C4-2B (cell line): ENCODE results near the gene EIF5A.

Experiments
- H3K27ac ChIP-seq: fragments of 450-650 bp; 2 replicates; pipeline ENCODE4 v1.5.1; 2017
- ZFX ChIP-seq: fragments of 450-650 bp; IDR thresholded peaks from 2 replicates; pipeline ENCODE4 v1.6.1; 2017
- TF ChIP-seq, protein P1 (sequence below): fragments of 450-650 bp; conservative IDR thresholded peaks from 2 replicates; pipeline ENCODE4 v1.5.1; 2017; ENCODE audit warnings: mild to moderate bottlenecking

Gene EIF5A

DNA sequence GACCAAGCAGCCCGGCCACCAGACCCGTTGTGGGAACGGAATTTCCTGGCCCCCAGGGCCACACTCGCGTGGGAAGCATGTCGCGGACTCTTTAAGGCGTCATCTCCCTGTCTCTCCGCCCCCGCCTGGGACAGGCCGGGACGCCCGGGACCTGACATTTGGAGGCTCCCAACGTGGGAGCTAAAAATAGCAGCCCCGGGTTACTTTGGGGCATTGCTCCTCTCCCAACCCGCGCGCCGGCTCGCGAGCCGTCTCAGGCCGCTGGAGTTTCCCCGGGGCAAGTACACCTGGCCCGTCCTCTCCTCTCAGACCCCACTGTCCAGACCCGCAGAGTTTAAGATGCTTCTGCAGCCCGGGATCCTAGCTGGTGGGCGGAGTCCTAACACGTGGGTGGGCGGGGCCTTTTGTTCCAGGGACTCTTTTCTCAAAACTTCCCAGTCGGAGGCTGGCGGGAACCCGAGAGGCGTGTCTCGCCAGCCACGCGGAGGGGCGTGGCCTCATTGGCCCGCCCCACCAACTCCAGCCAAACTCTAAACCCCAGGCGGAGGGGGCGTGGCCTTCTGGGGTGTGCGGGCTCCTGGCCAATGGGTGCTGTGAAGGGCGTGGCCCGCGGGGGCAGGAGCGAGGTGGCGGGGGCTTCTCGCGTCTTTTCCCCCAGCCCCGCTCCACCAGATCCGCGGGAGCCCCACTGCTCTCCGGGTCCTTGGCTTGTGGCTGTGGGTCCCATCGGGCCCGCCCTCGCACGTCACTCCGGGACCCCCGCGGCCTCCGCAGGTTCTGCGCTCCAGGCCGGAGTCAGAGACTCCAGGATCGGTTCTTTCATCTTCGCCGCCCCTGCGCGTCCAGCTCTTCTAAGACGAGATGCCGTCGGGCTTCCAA lies 26.1 kb upstream of the EIF5A start, which contains the start of gene SLC2A4:
Gene SLC2A4 (plus strand): TSS at position 645 of the 879 bp plus-strand sequence. CDS start 217 bp downstream, at position 862.
- peak within 1 kb of the TSS; percentile 68 for H3K27ac ChIP-seq
- no peak for TF ChIP-seq ZFX
- TF ChIP-seq, protein P1, sequence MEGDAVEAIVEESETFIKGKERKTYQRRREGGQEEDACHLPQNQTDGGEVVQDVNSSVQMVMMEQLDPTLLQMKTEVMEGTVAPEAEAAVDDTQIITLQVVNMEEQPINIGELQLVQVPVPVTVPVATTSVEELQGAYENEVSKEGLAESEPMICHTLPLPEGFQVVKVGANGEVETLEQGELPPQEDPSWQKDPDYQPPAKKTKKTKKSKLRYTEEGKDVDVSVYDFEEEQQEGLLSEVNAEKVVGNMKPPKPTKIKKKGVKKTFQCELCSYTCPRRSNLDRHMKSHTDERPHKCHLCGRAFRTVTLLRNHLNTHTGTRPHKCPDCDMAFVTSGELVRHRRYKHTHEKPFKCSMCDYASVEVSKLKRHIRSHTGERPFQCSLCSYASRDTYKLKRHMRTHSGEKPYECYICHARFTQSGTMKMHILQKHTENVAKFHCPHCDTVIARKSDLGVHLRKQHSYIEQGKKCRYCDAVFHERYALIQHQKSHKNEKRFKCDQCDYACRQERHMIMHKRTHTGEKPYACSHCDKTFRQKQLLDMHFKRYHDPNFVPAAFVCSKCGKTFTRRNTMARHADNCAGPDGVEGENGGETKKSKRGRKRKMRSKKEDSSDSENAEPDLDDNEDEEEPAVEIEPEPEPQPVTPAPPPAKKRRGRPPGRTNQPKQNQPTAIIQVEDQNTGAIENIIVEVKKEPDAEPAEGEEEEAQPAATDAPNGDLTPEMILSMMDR: no peak

DNA sequence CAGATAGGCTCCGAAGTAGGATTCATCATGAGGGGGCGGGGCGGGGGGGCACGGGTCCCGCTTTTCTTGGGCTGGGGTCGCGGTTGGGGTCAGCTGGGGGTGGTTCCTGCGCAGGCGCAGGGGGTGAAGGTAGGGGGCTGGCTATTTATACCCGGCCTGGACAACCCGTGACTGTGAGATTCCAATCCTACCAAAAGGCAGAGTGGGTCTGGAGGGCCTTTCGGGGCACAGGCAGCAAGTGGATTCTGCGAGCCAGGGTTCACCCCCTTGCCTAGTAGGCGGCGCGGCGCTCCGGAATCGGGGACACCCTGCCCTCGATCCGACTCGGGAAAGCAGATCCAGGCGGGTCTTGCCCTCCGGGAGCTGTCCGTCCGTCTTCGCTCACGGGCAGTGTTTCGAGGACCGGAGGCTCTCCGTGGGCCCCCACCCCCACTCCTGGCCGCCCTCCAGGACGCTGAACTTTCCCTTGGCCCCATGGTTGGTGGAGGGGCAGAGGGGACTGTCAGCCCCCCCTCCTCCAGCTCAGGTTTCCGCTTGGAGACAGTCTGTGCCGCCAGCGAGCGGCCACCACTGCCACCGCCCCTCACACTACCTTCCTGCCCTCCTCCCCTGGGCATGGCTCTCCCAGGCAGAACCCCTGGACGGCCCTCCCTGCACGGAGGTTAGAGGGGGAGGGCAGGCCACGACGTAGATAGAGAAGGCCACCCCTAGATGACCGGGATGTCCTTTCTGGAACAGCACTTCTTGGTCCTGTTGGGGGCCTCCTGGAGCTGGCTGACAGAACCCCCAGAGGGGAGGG lies 25.3 kb upstream of the EIF5A start:
- TF ChIP-seq ZFX: no peak
- TF ChIP-seq, protein P1: no peak
- peak overlapping the region; percentile 68 for H3K27ac ChIP-seq

DNA sequence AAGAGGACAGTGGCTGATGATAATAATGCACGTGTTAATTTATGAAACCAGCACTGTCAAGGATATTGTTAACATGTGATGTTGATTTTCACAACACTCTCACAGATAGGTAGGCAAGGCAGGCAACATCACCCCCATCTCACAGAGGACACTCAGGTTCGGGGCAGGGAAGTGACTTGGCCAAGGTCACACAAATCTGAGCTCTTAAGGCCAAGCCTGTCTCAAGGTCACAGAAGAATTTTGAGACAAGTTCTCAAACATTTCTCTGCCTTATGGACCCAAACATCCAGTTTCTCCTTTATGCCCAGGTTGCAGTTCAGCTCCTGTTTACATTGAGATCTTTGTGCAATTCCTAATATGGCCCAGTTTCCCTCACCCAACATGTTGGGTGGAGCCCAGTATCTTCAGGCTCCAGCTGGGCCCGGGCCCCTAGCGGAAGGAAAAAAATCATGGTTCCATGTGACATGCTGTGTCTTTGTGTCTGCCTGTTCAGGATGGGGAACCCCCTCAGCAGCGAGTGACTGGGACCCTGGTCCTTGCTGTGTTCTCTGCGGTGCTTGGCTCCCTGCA lies 24.6 kb upstream of the EIF5A start:
- H3K27ac ChIP-seq: no peak overlapping the region
- no peak for TF ChIP-seq ZFX
- TF ChIP-seq, protein P1: no peak

DNA sequence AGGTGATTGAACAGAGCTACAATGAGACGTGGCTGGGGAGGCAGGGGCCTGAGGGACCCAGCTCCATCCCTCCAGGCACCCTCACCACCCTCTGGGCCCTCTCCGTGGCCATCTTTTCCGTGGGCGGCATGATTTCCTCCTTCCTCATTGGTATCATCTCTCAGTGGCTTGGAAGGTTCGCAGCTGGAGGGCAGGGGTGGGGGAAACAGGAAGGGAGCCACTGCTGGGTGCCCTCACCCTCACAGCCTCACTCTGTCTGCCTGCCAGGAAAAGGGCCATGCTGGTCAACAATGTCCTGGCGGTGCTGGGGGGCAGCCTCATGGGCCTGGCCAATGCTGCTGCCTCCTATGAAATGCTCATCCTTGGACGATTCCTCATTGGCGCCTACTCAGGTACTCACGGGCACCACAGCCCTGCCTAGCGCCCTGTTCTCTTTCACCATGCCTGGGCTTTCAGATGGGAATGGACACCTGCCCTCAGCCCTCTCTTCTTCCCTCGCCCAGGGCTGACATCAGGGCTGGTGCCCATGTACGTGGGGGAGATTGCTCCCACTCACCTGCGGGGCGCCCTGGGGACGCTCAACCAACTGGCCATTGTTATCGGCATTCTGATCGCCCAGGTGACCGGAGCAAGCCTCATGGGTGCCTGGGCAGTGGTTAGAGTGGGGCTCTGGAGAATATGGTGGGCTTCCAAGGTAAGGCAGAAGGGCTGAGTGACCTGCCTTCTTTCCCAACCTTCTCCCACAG lies 23.8 kb upstream of the EIF5A start:
- no peak for TF ChIP-seq ZFX
- TF ChIP-seq, protein P1: no peak
- H3K27ac ChIP-seq: no peak overlapping the region

DNA sequence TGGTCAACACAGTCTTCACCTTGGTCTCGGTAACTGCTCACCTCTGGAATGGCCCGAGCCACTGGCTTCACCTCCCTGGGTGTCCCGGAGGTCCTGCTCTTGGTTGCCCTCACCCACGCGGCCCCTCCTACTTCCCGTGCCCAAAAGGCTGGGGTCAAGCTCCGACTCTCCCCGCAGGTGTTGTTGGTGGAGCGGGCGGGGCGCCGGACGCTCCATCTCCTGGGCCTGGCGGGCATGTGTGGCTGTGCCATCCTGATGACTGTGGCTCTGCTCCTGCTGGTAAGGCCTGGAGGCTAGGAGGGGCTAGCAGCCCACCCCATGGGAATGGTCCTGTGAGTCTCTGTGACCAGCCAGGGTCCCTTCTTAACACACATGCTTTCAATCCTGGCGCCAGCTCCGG lies 22.5 kb upstream of the EIF5A start:
- no peak overlapping the region for H3K27ac ChIP-seq

DNA sequence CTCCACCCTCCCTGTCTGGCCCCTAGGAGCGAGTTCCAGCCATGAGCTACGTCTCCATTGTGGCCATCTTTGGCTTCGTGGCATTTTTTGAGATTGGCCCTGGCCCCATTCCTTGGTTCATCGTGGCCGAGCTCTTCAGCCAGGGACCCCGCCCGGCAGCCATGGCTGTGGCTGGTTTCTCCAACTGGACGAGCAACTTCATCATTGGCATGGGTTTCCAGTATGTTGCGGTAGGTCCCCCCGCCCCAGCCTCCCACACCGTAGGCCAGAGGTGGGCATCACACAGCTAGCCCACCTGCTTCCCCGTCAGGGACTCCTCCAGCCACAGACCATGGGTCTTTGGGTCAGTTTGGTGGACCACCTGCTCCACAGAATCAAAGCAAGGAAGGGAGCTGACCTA lies 21.7 kb upstream of the EIF5A start:
- TF ChIP-seq ZFX: no peak
- H3K27ac ChIP-seq: no peak overlapping the region

More for the DNA sequence above, 22.5 kb upstream of the EIF5A start:
- TF ChIP-seq, protein P1: no peak
- TF ChIP-seq ZFX: no peak
